IMR-90 (cell line): ENCODE results near the gene ACTN2. TPM values are rescaled to one million over a fixed set of nuclear protein-coding genes. Genes with fewer than 3 reads are reported as not detected.

Source experiments
- ATAC-seq: fragments of 200-7000 bp; cut with Tn5 transposase; 2 replicates; pipeline ENCODE4 v1.9.1; 2020; ENCODE audit warnings: low read depth, mild to moderate bottlenecking, moderate library complexity
- BruUV-seq: library from RNA; stranded (reverse); fragments of 400-500 nt; replicated peaks from 2 replicates; lab custom pipeline; 2021; lab: Mats Ljungman, UMichigan
- CTCF ChIA-PET: fragments of 300-600 bp; formaldehyde crosslinking; extraction: SDS; loops from one replicate; lab custom pipeline; 2021; ENCODE audit warnings: antibody characterized with exemption; lab: Yijun Ruan, JAX
- POLR2A ChIA-PET: fragments of 300-600 bp; sonication (Branson Sonifier 250); formaldehyde crosslinking; loops from one replicate; lab custom pipeline; 2022; ENCODE audit warnings: antibody characterized with exemption; ENCODE audit not compliant: unreplicated experiment; lab: Charles Lee
- DNase-seq: peaks from one replicate; pipeline ENCODE4 v3.0.0; 2013
- H2AFZ ChIP-seq: replicated peaks from 2 replicates; pipeline ENCODE3; 2013; ENCODE audit warnings: low read length, mild to moderate bottlenecking; ENCODE audit not compliant: poor library complexity
- H2AK5ac ChIP-seq: 2 replicates; pipeline ENCODE4 v1.6.1; 2013; ENCODE audit warnings: low read depth, low read length, inconsistent platforms
- H2AK9ac ChIP-seq: replicated peaks from 2 replicates; pipeline ENCODE3; 2013; ENCODE audit warnings: mild to moderate bottlenecking, low read depth, low read length, moderate library complexity; ENCODE audit not compliant: poor library complexity
- H2BK120ac ChIP-seq: 2 replicates; pipeline ENCODE4 v1.6.1; 2013; ENCODE audit warnings: low read depth, low read length, inconsistent platforms
- H2BK15ac ChIP-seq: 3 replicates; pipeline ENCODE4 v1.6.1; 2013; ENCODE audit warnings: low read depth, low read length, inconsistent platforms
- H2BK20ac ChIP-seq: 2 replicates; pipeline ENCODE4 v1.6.1; 2013; ENCODE audit warnings: low read depth, mild to moderate bottlenecking, inconsistent platforms, low read length, moderate library complexity
- H2BK5ac ChIP-seq: 2 replicates; pipeline ENCODE4 v1.6.1; 2013; ENCODE audit warnings: mild to moderate bottlenecking, low read depth, low read length, inconsistent platforms; ENCODE audit not compliant: poor library complexity, severe bottlenecking
- H3K14ac ChIP-seq: replicated peaks from 2 replicates; pipeline ENCODE4 v1.6.1; 2013; ENCODE audit warnings: low read depth, low read length, inconsistent platforms
- H3K18ac ChIP-seq: 2 replicates; pipeline ENCODE4 v1.6.1; 2013; ENCODE audit warnings: low read depth, low read length, control low read depth
- H3K23ac ChIP-seq: 2 replicates; pipeline ENCODE4 v1.6.1; 2013; ENCODE audit warnings: low read depth, low read length, inconsistent platforms
- H3K27ac ChIP-seq: 2 replicates; pipeline ENCODE4 v1.5.1; 2013; ENCODE audit warnings: mild to moderate bottlenecking, control low read depth, low read length; ENCODE audit not compliant: insufficient read depth
- H3K27me3 ChIP-seq: 2 replicates; pipeline ENCODE4 v1.6.1; 2013; ENCODE audit warnings: low read length; ENCODE audit not compliant: control insufficient read depth, insufficient read depth
- H3K36me3 ChIP-seq: 2 replicates; pipeline ENCODE4 v1.6.1; 2013; ENCODE audit warnings: low read length, mixed read lengths; ENCODE audit not compliant: control insufficient read depth, insufficient read depth
- H3K4ac ChIP-seq: 2 replicates; pipeline ENCODE4 v1.6.1; 2013; ENCODE audit warnings: low read depth, low read length, inconsistent platforms
- H3K4me1 ChIP-seq: 2 replicates; pipeline ENCODE4 v1.6.1; 2013; ENCODE audit warnings: low read length, mixed read lengths; ENCODE audit not compliant: control insufficient read depth, insufficient read depth
- H3K4me2 ChIP-seq: 2 replicates; pipeline ENCODE4 v1.6.1; 2013; ENCODE audit warnings: low read depth, mild to moderate bottlenecking, control low read depth, low read length, moderate library complexity
- H3K4me3 ChIP-seq: 2 replicates; pipeline ENCODE4 v1.5.1; 2013; ENCODE audit warnings: low read depth, mild to moderate bottlenecking, control low read depth, low read length, moderate library complexity; ENCODE audit not compliant: insufficient read depth
- H3K56ac ChIP-seq: 2 replicates; pipeline ENCODE4 v1.6.1; 2013; ENCODE audit warnings: low read length, inconsistent platforms; ENCODE audit not compliant: insufficient read depth; ENCODE audit errors: extremely low read depth
- H3K79me1 ChIP-seq, 2 experiments: 2 replicates each; pipeline ENCODE4 v1.6.1; 2013; ENCODE audit warnings: low read length in 2 of 2, inconsistent platforms in 1 of 2, low read depth in 1 of 2
- H3K9ac ChIP-seq: 2 replicates; pipeline ENCODE4 v1.6.1; 2013; ENCODE audit warnings: low read depth, low read length, control low read depth
- H3K9me1 ChIP-seq: 2 replicates; pipeline ENCODE4 v1.6.1; 2013; ENCODE audit warnings: low read length, inconsistent platforms; ENCODE audit not compliant: insufficient read depth
- H3K9me3 ChIP-seq: 2 replicates; pipeline ENCODE4 v1.6.1; 2013; ENCODE audit warnings: low read length; ENCODE audit not compliant: control insufficient read depth, insufficient read depth
- H4K20me1 ChIP-seq: 2 replicates; pipeline ENCODE4 v1.6.1; 2013; ENCODE audit warnings: low read length, inconsistent platforms; ENCODE audit not compliant: insufficient read depth
- H4K5ac ChIP-seq: 2 replicates; pipeline ENCODE4 v1.6.1; 2013; ENCODE audit warnings: mild to moderate bottlenecking, low read depth, low read length, control low read depth
- H4K8ac ChIP-seq, 2 experiments: 2 replicates each; pipeline ENCODE4 v1.6.1; 2013; ENCODE audit warnings: low read depth in 2 of 2, low read length in 2 of 2, control low read depth in 1 of 2, inconsistent platforms in 1 of 2
- H4K91ac ChIP-seq: 2 replicates; pipeline ENCODE4 v1.6.1; 2013; ENCODE audit warnings: low read depth, low read length, inconsistent platforms; ENCODE audit not compliant: insufficient read depth
- BHLHE40 ChIP-seq: fragments of 150-350 bp; IDR thresholded peaks from 2 replicates; pipeline ENCODE4 v1.6.1; 2016; ENCODE audit warnings: mild to moderate bottlenecking, low read depth, low read length
- CEBPB ChIP-seq: IDR thresholded peaks from 2 replicates; pipeline ENCODE4 v1.6.1; 2012; ENCODE audit warnings: low read depth, low read length, improper control_type of control experiment
- CHD1 ChIP-seq: IDR thresholded peaks from 2 replicates; pipeline ENCODE4 v1.6.1; 2012; ENCODE audit warnings: low read depth, low read length, improper control_type of control experiment
- ELK1 ChIP-seq: fragments of 150-350 bp; IDR thresholded peaks from 2 replicates; pipeline ENCODE4 v1.6.1; 2016; ENCODE audit warnings: low read depth, mild to moderate bottlenecking, low read length, moderate library complexity, borderline replicate concordance
- FOS ChIP-seq: fragments of 150-350 bp; IDR thresholded peaks from 2 replicates; pipeline ENCODE4 v1.6.1; 2016; ENCODE audit warnings: low read depth, low read length
- MAFK ChIP-seq: IDR thresholded peaks from 2 replicates; pipeline ENCODE4 v1.6.1; 2012; ENCODE audit warnings: low read depth, low read length, improper control_type of control experiment
- MAZ ChIP-seq: IDR thresholded peaks from 2 replicates; pipeline ENCODE4 v1.6.1; 2012; ENCODE audit warnings: low read depth, mild to moderate bottlenecking, low read length, improper control_type of control experiment, moderate library complexity, borderline replicate concordance
- MXI1 ChIP-seq: IDR thresholded peaks from 2 replicates; pipeline ENCODE4 v1.6.1; 2012; ENCODE audit warnings: low read depth, mild to moderate bottlenecking, low read length, moderate library complexity, borderline replicate concordance
- NFE2L2 ChIP-seq: fragments of 150-350 bp; IDR thresholded peaks from 2 replicates; pipeline ENCODE4 v1.6.1; 2016; ENCODE audit warnings: low read depth, mild to moderate bottlenecking, low read length
- POLR2A ChIP-seq: IDR thresholded peaks from 2 replicates; pipeline ENCODE4 v1.6.1; 2012; ENCODE audit warnings: mild to moderate bottlenecking, low read depth, low read length
- RAD21 ChIP-seq: IDR thresholded peaks from 2 replicates; pipeline ENCODE4 v1.6.1; 2012; ENCODE audit warnings: low read length, improper control_type of control experiment
- RCOR1 ChIP-seq: IDR thresholded peaks from 2 replicates; pipeline ENCODE4 v1.6.1; 2012; ENCODE audit warnings: mild to moderate bottlenecking, low read length, improper control_type of control experiment; ENCODE audit not compliant: insufficient replicate concordance
- RFX5 ChIP-seq: IDR thresholded peaks from 2 replicates; pipeline ENCODE4 v1.8.0; 2012; ENCODE audit warnings: low read depth, mild to moderate bottlenecking, low read length, moderate library complexity
- SMC3 ChIP-seq: fragments of 150-350 bp; IDR thresholded peaks from 2 replicates; pipeline ENCODE4 v1.6.1; 2016; ENCODE audit warnings: low read depth, mild to moderate bottlenecking, antibody characterized with exemption, low read length, moderate library complexity
- USF2 ChIP-seq: fragments of 150-350 bp; IDR thresholded peaks from 2 replicates; pipeline ENCODE4 v1.6.1; 2017; ENCODE audit warnings: mild to moderate bottlenecking, antibody characterized with exemption, low read length, low read depth
- WGBS, 2 experiments: methylation state at CpG; one replicate each; pipeline versions ENCODE4 v1.1.5 to v1.1.7; 2013; ENCODE audit warnings: missing lambda C conversion rate in 2 of 2; ENCODE audit not compliant: insufficient read length in 1 of 2; ENCODE audit errors: extremely low coverage in 2 of 2; 5-methylcytosine and 5-hydroxymethylcytosine counted together
- dilution Hi-C: fragments of 300-500 bp; cut with HindIII; formaldehyde crosslinking; loops from one replicate; pipeline ENCODE4 v1.14.3; 2018; ENCODE audit warnings: low sequenced_read_pairs; ENCODE audit not compliant: unreplicated experiment
- in situ Hi-C: fragments of 300-500 bp; cut with MboI; formaldehyde crosslinking; loops from 3 replicates; pipeline ENCODE4 v1.14.3; 2019; ENCODE audit warnings: low sequenced_read_pairs, inconsistent platforms, mixed read lengths
- intact Hi-C: fragments of 100-400 bp; cut with micrococcal nuclease; formaldehyde crosslinking; loops from 2 replicates; pipeline ENCODE4 v1.10.0; 2022
- polyA plus RNA-seq, 3 experiments: library from polyadenylated mRNA; depleted of rRNA; stranded (reverse); fragments of >200 nt; gene quantifications; 2 replicates each; pipeline ENCODE4 v1.2.3, GENCODE V29; 2012; ENCODE audit warnings: low replicate concordance in 1 of 3
- total RNA-seq: library from RNA; depleted of rRNA; stranded (reverse); fragments of >200 nt; gene quantifications from 2 replicates; pipeline ENCODE4 v1.2.3, GENCODE V29; 2012
- TF ChIP-seq, protein P1 (sequence below): conservative IDR thresholded peaks from 2 replicates; pipeline ENCODE4 v1.5.1; 2012; ENCODE audit warnings: mild to moderate bottlenecking, low read depth, low read length, improper control_type of control experiment

The ACTN2 gene
- total and polyA plus RNA-seq, 2 of the 4 experiments (the other 2 are of a cell fraction), result under 0.01 TPM; not detected in 1

DNA sequence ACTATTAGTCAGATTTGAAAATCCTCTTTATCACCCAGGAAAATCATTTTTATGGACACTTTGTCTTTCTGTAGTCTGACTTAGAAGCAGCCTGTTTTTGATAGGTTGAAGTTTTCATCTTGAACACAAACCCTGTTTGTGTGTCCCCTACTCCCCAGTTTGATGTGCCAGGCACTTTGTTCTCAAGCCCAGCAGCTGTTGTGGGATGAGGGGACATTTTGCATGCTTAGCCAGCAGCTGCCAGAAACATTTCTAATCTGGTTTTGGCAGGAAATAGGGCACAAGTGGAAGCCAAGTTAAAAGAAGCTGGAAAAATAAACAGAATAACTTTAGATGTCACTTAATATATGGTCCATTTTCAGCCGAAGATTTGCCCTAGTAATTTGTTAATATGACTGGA, 29.9 kb downstream of the ACTN2 start:
- H2BK20ac ChIP-seq, result no peak overlapping the region
- no peak for DNase-seq
- no peak overlapping the region for H3K9ac ChIP-seq
- H2BK5ac ChIP-seq, result no peak overlapping the region
- no peak overlapping the region for H3K18ac ChIP-seq
- POLR2A ChIA-PET, result no interaction called here
- no peak overlapping the region for H2AFZ ChIP-seq
- no peak overlapping the region for H4K8ac ChIP-seq
- dilution Hi-C loops, result no loop called here
- H2AK5ac ChIP-seq, result no peak overlapping the region
- no peak overlapping the region for H3K23ac ChIP-seq
- H3K4me3 ChIP-seq, result no peak overlapping the region
- no peak overlapping the region for H3K14ac ChIP-seq
- no peak overlapping the region for H3K56ac ChIP-seq
- H4K5ac ChIP-seq, result no peak overlapping the region
- H3K9me1 ChIP-seq, result no peaks in the 10 kb centered on the region
- no peak overlapping the region for H3K4ac ChIP-seq
- no peaks in the 10 kb centered on the region for H3K4me1 ChIP-seq
- WGBS, 2 experiments, result no CpG with 5 or more reads among the region's 1 CpG
- in situ Hi-C loops, result no loop called here
- no peaks in the 10 kb centered on the region for H3K79me1 ChIP-seq
- CTCF ChIA-PET, result no interaction called here
- no peak overlapping the region for H3K4me2 ChIP-seq
- no peaks in the 10 kb centered on the region for H3K27me3 ChIP-seq
- no peaks in the 10 kb centered on the region for H3K36me3 ChIP-seq
- no peak overlapping the region for H2AK9ac ChIP-seq
- no peak overlapping the region for H3K27ac ChIP-seq
- TF ChIP-seq NFE2L2, result no peak
- no peak for TF ChIP-seq RAD21
- TF ChIP-seq ELK1, result no peak
- TF ChIP-seq USF2, result no peak
- TF ChIP-seq POLR2A, result no peak
- no peak for TF ChIP-seq FOS
- TF ChIP-seq, protein P1, sequence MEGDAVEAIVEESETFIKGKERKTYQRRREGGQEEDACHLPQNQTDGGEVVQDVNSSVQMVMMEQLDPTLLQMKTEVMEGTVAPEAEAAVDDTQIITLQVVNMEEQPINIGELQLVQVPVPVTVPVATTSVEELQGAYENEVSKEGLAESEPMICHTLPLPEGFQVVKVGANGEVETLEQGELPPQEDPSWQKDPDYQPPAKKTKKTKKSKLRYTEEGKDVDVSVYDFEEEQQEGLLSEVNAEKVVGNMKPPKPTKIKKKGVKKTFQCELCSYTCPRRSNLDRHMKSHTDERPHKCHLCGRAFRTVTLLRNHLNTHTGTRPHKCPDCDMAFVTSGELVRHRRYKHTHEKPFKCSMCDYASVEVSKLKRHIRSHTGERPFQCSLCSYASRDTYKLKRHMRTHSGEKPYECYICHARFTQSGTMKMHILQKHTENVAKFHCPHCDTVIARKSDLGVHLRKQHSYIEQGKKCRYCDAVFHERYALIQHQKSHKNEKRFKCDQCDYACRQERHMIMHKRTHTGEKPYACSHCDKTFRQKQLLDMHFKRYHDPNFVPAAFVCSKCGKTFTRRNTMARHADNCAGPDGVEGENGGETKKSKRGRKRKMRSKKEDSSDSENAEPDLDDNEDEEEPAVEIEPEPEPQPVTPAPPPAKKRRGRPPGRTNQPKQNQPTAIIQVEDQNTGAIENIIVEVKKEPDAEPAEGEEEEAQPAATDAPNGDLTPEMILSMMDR, result no peak
- no peak for TF ChIP-seq RCOR1
- TF ChIP-seq MAFK, result no peak
- TF ChIP-seq CEBPB, result no peak
- no peak for TF ChIP-seq MAZ
- TF ChIP-seq RFX5, result no peak
- no peak for TF ChIP-seq BHLHE40
- no peak for TF ChIP-seq CHD1
- TF ChIP-seq SMC3, result no peak
- no peak for TF ChIP-seq MXI1
- no peak overlapping the region for H2BK120ac ChIP-seq
- no peak overlapping the region for H4K91ac ChIP-seq
- H2BK15ac ChIP-seq, result no peak overlapping the region
- no TSS peak for BruUV-seq
- peaks cover 3% of the 10 kb centered on the region; the same call in 1 of the 2 replicates for H3K9me3 ChIP-seq
- H4K20me1 ChIP-seq, result no peaks in the 10 kb centered on the region
- intact Hi-C loops, result no loop called here
- ATAC-seq, result no peak
